Stimulated activated CD8-positive, alpha-beta memory T cell treated with anti-CD3 and anti-CD28 coated beads, Interleukin-4, amount 100 ng/mL, for 48 hours (primary cell): Measurements from ENCODE around the gene TIMP2.

Source experiments
- DNase-seq: peaks from one replicate; pipeline ENCODE4 v3.0.0-alpha.2; 2020

TIMP2 gene

DNA sequence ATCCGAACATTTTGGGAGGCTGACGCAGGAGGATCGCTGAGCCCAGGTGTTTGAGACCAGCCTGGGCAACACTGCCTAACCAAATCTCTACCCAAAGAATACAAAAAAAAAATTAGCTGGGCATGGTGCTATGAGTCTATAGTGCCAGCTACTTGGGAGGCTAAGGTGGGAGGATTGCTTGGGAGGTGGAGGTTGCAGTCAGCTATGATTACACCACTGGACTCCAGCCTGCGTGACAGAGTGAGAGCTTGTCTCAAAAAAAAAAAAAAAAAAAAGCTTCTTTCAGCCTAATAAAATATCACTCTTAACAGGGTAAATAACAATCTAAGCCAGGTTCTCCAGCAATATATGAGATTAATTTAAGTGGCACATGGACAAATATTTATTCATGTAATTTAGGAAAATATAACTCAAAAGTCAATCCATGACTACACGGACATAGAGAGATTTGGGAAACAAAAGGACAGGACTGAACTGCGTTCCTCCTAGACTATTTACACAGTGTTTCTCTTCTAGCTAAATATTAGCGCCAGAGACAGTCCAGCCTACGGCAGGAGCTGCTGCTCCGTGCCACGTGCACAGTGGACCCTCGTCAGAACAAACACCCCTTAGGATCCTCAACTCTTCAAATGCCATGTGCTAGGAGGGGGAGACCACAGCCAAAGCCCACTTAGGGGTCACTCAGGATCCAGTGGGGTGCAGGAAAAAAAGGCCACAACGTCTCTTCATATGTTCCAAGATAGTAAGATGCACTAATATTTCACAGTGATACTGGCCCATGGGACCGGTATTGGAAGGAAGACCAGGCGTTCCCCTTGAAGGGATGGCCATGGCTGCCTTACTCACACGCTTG is 93.3 kb downstream of the TIMP2 start:
- no peak for DNase-seq

DNA sequence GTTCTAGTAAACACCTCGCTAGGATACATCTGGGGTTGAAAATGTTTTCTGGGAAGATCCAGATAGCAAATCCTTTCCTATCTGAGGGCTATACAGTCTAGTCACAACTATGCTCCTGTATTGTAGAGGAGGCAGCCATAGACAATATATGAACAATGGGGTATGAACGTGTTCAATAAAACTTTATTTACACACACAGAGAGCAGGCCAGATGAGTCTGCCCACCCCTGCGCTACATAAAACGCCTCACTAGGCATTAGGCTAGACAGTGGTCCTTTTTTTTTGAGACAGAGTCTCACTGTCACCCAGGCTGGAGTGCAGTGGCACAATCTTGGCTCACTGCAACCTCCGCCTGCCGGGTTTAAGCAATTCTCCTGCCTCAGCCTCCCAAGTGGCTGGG is 95.7 kb downstream of the TIMP2 start:
- no peak for DNase-seq

DNA sequence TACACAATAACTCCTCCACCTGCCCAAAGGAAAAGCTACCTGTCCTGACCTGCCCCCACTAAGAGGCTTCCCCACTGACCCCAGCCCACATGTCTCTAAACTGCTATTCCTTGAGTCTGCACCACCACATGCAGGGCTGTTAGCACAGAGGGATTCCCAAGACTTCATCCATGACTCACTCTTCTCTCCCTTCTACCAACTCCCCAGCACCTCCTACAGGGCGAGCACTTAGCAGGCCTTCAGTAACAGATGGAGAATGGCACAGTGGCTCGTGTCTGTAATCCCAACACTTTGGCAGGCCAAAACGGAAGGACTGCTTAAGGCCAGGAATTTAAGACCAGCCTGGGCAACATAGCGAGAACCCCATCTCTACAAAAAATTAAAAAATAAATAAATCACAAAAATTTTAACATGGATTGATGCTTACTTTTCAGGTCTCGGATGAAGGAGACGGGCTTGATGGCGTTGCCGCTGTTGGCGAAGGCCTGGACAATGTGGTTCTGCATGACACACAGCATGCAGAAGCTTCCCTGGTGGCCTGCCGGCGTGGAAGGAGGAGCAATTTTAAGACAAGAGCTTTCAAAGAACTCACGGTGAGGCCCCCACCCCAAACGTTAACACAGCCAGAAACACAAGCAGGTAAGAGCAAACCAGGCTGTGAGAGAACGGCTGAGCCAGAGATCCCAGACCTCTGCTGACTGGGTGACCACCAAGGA is 96.6 kb downstream of the TIMP2 start:
- DNase-seq: no peak

DNA sequence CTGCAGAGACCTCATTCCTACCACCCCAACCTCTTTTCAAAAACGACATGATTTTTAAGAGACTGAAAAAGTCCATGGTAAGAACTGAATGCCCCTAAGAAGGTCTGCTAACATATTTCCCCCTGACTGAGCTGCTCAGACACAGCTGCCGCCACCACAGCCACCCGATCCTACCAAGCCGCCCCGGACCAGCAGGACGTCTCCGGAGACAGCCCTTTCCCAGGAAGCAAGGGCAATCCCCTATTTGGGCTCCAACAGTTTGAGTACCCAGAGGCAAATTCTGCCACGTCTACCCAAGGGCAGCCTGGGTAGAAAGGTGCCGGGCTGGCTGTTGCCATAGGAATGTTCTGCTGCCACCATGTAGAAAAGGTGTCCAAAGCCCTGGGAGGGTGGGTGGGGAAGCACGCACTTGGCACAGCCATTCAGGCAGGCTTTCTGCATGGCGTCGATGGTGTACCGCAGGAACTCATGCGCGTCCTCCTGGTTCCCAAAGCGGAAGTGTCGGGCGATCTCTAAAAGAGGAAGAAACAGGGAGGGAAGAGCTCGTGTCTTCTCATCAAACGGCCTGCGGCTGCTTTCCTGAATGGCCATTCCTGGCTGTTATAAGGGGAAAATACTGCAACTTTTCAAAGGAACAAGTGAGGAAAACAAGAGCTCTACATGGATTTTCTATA is 98.2 kb downstream of the TIMP2 start:
- DNase-seq: no peak

DNA sequence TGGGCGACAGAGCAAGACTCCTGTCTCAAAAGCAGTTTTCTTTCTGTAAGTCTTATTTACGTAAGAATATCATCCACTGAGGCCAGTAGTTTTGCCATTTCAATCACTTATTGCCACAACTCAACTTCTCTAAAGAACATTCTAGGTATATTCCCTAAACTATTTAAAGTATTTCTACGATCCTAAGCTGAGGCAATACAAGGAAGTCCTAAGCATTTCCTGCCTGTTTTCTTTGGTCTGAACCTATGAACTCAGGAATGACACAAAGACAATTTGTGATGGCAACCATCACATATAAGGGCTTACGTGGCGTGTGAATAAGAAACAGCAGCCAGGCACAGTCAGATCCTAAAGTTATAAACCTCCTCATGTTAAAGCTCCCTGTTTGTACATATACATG is 98.8 kb downstream of the TIMP2 start:
- DNase-seq: no peak

DNA sequence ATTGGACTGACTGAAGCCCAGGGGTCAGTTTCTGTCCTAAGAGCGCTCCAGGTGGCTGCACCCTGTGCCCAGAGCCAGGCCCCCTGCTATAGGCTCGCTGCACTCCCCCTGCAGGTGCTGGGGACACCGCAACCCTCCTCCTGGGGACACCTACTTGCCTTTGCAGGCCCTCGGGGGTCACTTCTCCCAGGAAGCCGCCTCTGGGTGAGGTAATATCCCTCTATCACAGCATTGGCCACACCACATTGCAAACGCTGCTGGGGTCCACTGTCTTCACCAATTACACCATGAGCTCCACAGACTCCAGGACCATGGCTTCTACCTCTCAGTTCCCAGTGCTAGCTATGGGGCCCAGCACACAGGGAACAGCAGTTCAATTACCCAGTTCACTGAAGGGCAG is 99.5 kb downstream of the TIMP2 start:
- no peak for DNase-seq

DNA sequence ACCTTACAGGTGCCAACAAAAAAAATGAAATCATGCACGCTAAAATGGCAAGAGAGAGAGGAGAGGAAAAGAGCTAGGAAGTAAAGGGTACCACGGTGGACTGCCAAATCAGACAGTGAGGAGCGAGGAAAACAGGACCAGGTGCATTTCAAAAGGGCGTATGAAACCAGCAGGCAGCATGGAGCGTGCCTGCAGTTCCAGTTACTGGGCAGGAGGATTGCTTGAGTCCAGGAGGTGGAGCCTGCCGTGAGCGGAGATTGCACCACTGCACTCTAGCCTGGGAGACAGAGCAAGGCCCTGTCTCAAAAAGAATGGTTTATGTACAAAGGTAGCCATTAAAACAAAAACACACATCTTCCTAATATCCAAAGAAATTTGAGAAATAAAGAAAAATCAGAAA is 100.9 kb downstream of the TIMP2 start:
- no peak for DNase-seq

DNA sequence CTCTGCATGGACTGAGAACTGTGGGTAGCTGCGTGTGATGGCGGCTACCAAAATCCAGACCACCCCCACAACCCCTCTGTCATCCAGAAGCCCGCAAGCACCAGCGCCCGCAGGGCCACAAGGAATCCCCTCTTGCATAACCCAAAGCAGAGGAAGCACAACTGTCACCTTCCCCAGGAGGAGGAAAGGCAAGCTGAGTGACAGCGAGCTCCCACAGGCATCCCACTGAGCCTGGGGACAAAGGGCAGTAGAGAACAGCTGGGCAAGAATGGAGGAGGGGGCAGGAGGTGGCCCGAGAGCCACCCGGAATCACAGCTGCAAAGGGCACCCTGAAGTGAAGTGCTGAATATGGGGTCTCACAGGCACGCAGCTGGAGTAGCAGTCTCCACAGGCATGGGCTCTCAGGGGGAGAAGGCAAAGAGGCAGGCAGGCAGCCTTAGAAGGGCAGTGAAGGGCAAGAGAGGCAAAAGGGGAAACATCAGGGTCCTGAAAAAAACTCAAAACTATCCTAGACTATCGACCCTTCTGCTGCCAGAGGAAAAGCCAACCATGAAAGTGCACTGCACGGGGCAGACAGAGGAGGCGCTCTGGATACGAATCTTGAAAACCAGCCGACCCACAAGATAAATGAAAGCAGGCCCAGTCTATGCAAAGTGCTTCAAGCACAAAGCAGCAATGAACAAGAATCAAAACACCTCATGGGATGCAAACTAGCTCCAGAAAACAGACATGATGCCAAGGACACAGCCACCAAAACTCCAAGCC is 101.7 kb downstream of the TIMP2 start:
- no peak for DNase-seq

DNA sequence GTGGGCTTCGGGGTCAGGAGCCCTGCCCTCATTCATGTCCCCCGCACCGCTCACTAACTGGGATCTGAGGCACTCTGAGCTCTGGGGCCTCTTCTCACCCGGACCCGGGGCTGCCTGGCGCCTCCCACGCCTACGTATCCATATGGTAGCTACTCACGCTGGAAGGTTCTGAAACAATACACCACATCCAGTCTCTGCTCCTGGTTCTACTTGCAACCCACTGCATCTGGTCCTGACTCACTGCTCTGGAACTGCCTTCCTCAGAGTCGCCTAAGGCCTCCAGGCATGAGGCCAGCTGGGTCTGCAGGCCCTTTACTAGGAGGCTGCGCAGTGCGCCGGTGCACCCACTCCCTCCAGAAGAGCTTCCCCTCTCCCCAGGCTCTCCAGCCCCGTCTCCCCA is 102.6 kb downstream of the TIMP2 start:
- no peak for DNase-seq

DNA sequence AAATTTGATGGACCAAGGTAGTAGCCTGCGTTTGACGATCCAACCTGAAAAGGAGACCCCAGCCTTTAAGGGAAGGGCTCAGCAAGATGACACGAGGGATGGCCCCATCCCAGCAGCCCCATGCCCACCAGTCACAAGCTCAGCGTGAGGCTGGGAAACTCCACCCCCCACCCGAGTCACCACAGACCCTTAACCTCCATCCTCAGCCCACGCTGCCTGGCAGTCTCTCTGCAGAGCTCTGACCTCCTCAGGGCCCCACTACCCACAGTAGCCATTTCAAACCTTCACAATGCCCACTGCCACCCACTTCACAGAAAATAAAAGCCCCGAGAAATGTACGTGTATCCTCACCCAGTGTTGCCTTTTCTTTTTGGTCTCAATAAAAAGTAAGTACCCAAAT is 103.2 kb downstream of the TIMP2 start:
- no peak for DNase-seq

DNA sequence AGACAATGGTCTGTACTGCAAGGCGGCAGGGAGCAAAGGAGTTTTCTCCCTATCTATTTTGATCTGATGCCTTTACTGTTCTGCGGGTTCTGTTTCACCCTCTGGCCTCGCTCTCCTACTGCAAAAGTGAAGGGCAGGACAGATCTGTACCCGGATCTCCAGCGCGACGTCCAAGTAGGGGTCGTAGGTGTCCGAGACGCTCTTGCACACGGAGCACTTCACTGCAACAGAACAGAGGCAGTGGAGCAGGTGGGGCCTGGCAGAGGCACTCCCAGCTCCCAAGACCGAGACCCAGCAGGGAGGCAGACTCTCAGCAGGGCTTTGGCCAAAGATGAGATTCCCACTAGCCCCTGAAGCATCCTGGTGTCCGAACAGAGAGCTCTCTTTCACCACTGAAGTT is 104.3 kb downstream of the TIMP2 start:
- no peak for DNase-seq

DNA sequence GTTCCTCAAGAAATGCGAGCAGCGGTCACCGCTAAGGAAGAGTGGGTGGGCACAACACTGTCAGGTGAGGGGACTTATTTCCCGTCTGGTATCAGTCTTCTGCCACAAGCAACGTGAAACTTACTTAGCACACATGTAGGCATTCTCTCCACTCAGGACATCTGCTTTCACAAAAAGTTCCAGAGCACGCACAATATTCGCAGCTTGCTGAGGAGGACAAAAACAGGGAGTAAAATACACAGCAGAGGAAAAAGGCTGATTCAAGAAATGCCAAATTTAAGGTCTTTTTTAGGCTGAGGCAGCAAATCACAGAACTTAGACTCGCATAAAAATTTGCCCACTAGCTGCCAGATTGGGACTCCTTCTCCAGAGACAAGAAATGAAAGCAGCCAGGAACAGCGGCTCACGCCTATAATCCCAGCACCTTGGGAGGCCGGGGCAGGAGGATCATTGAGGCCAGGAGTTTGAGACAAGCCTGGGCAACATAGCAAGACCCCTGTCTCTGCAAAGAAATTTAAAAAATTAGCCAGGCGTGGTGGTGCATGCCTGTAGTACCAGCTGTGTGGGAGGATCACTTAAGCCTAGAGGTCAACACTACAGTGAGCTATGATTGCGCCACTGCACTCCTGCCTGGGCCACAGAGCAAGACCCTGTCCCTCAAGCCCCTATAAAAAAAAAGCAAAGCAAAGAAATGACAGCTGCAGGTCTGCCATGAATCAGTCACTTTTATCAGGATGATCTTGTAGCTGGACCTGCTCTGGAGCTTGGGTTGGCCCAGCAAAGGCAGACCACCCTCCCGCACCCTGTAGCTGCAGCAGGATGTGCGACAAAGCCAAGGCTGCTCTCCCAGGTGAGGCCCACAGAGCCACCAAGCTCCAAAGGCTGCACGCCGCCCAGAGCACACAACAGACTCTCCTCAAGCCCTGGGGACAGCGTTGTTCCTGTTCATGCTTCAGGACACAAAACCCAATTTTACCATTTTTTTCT is 105.1 kb downstream of the TIMP2 start:
- no peak for DNase-seq

DNA sequence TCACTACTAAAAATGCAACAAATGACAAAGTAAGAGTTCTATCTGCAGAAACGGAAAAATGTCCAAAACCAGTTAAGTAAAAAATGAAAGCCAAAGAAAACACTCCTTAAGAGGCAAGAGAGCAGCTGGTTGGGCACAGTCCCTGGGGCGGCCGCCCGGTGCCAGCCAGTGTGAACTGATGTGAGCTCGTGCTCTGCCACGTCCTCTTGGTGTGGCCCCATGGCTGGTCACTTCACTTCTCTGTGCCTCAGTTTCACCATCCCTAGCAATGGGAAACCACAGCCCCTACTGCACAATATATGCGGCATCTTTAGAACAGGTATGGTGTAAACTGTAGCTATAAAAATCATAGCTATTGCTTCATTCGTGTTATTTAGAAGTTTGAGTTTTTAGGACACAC is 105.8 kb downstream of the TIMP2 start:
- no peak for DNase-seq

DNA sequence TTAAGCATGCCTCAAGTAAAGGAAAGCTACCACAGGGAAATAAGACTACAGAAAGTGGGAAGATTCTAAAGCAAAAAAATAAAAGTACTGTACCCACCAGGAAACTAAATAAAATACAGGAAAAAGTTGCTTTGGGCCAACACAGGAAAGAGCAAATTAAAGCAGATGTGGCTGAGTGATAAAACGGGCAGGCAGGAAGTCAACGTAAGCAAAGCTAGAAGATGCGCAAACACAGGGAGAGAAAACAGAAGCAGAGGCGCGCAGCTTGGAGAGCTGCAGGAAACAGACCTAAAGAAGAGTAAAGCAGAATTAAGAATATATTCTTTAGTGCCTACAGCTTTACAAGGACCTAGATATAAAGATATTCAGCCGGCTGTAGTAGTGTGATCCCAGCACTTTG is 106.3 kb downstream of the TIMP2 start:
- no peak for DNase-seq

DNA sequence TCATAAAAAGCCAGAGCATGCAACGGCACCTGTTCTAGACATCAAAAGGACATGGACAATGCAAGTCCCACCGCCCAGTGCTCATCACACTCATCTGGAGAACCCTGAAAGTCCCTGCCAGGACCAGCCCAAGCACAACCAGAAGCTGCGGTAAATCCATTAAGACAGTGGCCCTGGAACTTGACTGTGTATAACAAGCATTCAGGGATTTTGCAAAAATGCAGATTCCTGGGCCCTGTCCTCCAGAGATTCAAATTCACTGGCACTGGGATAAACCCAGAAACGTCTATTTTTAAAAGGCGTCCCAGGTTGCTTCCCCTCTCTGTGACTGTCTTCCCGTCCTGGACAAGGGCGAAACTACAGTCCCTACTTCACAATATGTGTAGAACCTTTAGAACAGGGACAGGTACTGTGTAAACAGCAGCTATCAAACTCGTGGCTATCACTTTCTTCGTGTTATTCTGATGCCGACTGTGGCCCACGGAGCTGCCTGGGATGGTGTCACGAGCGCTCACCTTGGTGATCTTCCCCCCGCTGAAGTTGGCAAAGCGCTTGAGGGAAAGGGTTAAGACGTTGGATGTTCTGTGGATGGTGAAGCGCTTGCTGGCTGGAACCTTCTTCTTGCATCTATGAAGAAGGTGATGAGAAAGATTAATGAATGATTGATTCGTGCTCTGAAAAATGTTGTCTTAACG is 106.9 kb downstream of the TIMP2 start:
- no peak for DNase-seq

DNA sequence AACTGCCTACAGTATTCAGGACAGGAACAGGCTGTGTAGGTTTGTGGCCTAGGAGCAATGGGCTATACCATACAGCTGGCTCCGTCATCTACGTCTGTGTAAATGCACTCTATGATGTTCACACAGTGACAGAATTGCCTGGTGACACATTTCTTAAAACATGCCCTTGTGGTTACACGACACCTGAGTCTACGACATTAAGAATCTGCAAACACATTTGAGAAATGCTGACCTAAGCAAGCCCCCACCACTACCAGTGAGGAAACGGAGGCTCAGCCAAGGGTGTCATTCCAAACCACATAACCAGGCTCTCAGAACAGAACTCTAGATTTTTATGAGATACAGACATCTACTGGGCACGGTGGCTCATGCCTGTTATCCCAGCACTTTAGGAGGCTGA is 108.1 kb downstream of the TIMP2 start:
- DNase-seq: peak; percentile 75

DNA sequence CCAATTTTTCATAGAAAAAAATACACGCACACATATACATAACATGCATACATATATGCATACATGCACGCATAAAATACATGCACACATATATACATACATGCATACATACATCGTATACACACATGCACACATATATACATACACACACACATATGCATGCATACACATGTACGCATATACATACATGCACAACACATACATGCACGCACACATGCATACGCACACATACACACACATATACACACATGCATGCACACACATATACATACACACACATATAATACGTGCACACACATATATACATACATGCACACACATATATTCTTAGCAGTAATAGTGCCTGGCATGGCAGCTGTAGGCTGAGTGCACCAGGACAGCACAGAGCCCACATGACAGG is 109.5 kb downstream of the TIMP2 start:
- no peak for DNase-seq

DNA sequence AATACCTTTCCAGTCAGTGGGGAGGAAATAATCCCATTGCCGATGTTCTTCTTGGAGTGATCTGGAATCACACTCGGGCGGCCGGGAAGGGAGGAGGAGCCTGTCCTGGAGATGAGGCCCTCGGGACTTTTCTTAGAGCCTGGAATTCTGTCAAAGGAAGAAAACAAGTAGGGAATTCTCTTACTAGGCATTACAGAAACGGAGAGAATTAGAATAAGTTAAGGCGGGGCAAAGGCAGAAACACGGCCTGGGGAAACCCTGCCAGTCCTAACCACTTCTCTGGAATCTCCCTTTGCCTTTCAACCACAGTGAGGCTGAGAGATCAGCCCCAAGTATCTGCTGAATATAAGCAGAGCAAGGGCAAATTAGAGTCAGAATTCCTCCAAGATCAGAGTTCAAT is 112.3 kb downstream of the TIMP2 start:
- no peak for DNase-seq

DNA sequence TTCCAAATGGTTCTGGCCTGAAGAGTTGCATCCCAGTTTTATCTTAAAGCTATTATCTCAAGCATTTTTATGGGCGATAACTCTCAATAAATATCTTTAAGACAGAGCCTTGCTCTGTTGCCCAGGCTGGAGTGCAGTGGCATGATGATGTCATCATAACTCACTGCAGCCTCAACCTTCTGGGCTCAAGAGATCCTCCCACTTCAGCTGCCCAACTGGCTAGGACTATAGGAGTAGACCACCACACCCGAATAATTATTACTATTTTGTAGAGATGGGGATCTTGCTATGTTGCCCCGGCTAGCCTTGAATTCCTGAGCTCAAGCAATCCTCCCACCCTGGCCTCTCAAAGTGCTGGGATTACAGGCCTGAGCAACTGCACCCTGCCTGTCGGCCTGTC is 117.0 kb downstream of the TIMP2 start:
- no peak for DNase-seq

DNA sequence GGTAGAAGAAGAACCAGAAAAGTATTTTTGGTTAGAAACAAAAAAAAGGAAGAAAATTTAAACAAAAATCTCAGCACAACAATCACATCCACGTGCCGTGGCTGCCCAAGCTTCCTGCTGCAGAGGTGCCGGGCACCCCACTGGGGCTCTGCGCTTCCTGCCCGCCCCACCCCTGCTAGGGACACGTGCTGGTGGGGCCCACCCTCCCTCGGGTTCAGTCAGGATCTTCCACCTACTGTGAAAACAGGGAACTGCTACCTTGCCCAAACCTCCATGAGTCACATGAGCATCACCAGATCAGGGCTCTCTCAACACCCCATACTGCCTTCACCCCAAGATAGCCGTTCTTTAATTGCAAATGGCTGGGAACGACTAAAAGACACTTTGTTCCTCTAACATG is 118.7 kb downstream of the TIMP2 start:
- DNase-seq: peak; percentile 52

DNA sequence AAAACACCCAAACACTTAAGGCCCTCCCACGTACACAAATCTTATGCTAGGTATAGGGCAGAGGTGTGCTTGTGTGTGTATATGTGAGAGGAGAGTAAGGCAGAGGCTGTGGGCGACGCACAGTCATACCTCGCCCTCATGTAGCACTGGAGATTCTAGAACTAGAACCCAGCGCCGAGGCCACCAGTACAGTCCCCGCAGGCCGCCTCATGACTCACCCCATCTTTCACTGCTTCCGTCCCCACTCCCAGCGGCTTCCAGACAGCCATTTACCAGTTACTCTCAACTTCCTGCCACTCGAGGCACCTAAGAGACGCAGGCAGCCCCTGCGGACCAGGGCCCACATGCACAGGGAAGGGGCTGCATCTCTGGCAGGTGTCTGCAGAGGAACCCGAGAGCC is 119.9 kb downstream of the TIMP2 start:
- peak; percentile 76 for DNase-seq
